GM21528 (cell line): ENCODE measurements around the gene SLC22A7.

Experiments
- ATAC-seq: cut with Tn5 transposase; IDR thresholded peaks from one replicate; pipeline ENCODE4 v1.9.1; 2021; ENCODE audit warnings: mild to moderate bottlenecking, moderate library complexity; ENCODE audit not compliant: unreplicated experiment, low FRiP score

Gene SLC22A7, protein sequence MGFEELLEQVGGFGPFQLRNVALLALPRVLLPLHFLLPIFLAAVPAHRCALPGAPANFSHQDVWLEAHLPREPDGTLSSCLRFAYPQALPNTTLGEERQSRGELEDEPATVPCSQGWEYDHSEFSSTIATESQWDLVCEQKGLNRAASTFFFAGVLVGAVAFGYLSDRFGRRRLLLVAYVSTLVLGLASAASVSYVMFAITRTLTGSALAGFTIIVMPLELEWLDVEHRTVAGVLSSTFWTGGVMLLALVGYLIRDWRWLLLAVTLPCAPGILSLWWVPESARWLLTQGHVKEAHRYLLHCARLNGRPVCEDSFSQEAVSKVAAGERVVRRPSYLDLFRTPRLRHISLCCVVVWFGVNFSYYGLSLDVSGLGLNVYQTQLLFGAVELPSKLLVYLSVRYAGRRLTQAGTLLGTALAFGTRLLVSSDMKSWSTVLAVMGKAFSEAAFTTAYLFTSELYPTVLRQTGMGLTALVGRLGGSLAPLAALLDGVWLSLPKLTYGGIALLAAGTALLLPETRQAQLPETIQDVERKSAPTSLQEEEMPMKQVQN

DNA sequence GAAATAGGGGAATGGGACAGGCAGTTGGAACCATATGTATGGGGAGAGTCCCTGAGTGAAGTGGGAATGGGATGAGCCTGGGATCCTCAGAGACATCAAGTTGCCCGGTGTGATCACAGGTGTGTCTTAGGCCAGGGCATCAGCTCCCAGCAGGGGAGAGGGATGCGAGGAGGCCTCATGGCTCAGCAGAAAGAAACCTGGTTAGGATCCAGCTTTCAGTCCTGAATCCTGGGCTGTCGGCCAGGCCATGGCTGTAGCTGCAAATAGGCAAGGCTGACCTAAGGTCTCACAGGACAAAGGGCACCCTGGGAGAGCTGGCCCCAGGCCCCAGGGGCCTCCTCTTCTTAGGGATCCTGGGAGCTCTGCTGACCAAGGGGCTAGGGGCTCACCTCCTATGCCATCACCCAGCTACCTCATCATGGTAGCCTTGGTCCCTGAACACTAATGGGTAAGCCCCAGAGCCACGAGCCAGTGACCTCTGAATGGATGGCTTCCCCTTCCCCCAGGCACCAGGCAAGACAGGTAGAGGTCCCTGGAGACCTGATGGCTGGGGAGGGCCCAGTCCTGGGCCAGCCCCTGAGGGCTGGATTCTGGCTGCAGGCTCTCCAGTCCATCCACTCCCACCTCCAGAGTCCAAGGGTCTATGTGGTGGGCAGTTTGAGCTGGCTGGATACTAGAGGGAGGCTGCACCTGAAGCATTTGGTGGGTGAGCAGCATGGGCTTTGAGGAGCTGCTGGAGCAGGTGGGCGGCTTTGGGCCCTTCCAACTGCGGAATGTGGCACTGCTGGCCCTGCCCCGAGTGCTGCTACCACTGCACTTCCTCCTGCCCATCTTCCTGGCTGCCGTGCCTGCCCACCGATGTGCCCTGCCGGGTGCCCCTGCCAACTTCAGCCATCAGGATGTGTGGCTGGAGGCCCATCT is at the start of gene SLC22A7:
TSS of gene SLC22A7 (plus strand) at position 617 of the 921 bp plus-strand sequence. CDS start at position 716, 99 bp downstream.
- no peak for ATAC-seq

DNA sequence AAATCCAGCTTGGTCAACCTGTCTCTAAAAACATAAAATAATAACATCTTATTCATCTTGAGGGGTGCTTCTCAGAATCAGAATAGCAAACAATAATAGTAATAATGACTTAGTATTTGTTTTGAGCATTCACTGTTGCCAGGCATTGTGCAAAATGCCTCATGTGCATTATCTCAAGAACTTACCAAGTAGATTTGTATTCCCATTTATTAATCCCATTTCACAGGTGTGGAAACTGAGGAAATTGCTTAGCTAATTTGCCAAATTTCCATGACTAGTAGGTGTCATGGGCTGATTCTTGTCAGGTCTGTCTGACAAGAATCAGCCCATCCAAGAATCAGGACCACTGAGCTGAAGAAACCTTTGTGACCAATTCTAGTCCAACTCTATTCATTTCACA is 49.3 kb upstream of the SLC22A7 start:
- no peak for ATAC-seq

- ATAC-seq = no peak
Measured at GRCh38 chr6:43250992-43251373, 47.1 kb upstream of the SLC22A7 start.

DNA sequence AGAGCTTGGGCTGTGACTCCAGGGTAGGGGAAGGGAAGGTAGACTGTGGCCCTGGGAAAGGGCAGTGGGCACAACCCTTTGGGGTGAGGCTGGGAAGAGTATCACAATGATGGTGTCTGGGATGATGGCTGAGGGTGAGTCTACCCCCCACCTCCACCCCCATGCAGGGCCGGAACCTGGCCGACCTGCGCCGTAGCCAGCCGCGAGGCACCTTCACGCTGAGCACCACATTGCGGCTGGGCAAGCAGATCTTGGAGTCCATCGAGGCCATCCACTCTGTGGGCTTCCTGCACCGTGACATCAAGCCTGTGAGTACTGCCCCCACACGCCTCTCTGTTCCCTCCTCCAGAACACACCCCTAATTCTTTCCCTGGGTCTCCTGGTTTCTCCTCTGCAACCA is 44.7 kb upstream of the SLC22A7 start:
- ATAC-seq = no peak

- no peak for ATAC-seq
Measured at GRCh38 chr6:43254138-43254817, 43.8 kb upstream of the SLC22A7 start.

GRCh38 chr6:43254846-43255245 is 43.2 kb upstream of the SLC22A7 start:
- ATAC-seq = no peak

DNA sequence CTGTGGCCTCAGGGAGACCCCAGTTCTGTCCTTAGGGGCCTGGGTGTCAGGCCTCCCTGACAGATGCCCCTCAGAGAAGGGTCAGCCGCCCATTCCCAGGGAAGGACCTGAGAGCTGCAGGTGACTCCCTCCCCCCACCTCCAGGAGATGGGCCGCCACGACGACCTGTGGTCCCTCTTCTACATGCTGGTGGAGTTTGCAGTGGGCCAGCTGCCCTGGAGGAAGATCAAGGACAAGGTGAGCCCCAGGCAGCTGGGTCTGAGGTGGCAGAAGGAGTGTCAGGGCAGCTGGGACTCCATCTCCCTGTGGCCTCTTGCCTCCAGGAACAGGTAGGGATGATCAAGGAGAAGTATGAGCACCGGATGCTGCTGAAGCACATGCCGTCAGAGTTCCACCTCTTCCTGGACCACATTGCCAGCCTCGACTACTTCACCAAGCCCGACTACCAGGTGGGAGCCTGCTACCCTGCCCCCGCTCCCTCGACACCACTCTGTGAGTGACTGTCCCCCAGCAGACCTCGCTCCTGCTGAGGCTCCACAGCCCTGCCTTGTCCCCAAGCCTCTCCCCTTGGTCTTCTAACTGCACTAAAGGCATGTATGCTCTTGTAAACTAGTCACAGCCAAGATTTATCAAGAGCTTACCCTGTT is 42.5 kb upstream of the SLC22A7 start:
- ATAC-seq = no peak

- ATAC-seq = no peak
Measured at GRCh38 chr6:43256670-43257366, 41.2 kb upstream of the SLC22A7 start.

GRCh38 chr6:43257367-43258145 is 40.5 kb upstream of the SLC22A7 start:
- ATAC-seq = no peak

- ATAC-seq = no peak
Measured at GRCh38 chr6:43258180-43258579, 39.9 kb upstream of the SLC22A7 start.

- ATAC-seq = no peak
Measured at GRCh38 chr6:43258807-43259686, 39.0 kb upstream of the SLC22A7 start.

DNA sequence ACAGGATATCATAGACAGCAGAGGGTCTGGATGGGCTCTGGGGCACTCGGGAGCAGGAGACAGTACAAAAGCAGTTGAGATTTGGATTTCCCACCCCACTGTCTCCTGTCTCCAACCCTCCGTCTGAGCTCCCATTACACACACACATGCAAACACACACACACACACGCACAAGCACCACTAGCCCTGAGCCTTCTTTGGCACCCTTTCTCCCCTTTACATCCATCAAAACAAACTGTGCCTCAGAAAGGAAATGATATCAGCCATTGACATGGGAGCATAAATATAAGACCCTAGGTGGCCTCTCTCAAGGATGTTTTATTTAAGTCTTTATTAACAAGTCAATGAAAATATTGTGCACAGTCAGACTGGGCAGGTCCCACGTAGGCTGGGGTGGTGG is 37.3 kb upstream of the SLC22A7 start:
- no peak for ATAC-seq

GRCh38 chr6:43261198-43261597 is 36.9 kb upstream of the SLC22A7 start:
- no peak for ATAC-seq

- no peak for ATAC-seq
Measured at GRCh38 chr6:43262000-43262779, 35.9 kb upstream of the SLC22A7 start.

DNA sequence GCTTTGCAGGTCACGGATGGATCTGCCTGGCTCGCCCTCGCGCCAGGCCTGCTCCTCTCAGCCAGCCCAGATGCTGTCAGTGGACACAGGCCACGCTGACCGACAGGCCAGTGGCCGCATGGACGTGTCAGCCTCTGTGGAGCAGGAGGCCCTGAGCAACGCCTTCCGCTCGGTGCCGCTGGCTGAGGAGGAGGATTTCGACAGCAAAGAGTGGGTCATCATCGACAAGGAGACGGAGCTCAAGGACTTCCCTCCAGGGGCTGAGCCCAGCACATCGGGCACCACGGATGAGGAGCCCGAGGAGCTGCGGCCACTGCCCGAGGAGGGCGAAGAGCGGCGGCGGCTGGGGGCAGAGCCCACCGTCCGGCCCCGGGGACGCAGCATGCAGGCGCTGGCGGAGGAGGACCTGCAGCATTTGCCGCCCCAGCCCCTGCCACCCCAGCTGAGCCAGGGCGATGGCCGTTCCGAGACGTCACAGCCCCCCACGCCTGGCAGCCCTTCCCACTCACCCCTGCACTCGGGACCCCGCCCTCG is 35.2 kb upstream of the SLC22A7 start:
- no peak for ATAC-seq

- ATAC-seq = no peak
Measured at GRCh38 chr6:43263314-43264178, 34.5 kb upstream of the SLC22A7 start.
